NCI-H2196 treated with DMSO at 0.1 percent for 48 hours (cell line): ENCODE results near the gene FAM76A.

Experiments
- DNase-seq: peaks from one replicate; lab custom pipeline; 2025; ENCODE audit not compliant: unreplicated experiment; lab: John Stamatoyannopoulos, UW

The FAM76A gene

GRCh38 chr1:27719286-27720251 lies 6.2 kb upstream of the FAM76A start:
- no peak for DNase-seq

DNA sequence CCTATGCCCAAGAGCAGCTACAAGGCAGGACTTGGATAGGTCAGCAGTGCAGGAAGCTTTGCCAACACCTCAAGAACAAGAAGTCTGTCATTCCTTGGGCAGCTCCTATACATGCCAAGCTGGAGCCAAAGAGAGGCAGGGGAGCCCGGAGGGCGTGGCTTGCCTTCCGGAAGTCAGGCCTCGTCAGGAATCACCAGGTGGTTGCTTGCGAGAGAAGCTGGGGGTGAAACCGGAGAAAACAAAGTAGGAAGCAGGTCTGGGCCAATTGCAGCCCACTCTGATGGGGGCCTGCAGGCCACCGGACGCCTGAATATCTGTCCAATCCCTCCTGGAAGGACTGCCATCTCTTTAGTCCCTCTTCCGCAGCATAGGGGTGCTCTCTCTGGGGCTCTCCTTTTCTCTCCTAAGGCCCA lies 794 bp upstream of the FAM76A start:
- DNase-seq: peak; percentile 81

GRCh38 chr1:27726173-27727044 lies 648 bp downstream of the FAM76A start:
- no peak for DNase-seq

GRCh38 chr1:27727126-27727525 lies 1.4 kb downstream of the FAM76A start:
- no peak for DNase-seq

DNA sequence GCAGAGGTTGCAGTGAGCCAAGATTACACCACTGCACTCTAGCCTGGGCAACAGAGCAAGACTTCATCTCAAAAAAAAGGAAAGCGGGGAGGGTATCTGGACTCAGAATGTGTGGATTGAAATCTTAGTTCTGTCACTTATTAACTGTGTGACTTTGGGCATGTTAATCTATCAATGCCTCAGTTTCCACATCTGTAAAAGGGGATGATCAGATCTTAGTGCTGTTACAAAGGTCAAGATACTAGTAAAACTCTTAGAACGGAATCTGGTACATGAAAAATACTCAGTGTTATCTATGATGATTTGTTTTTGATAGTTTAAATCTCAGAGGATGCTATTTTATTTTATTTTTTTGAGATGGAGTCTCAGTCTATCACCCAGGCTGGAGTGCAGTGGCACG lies 10.5 kb downstream of the FAM76A start:
- DNase-seq: no peak

DNA sequence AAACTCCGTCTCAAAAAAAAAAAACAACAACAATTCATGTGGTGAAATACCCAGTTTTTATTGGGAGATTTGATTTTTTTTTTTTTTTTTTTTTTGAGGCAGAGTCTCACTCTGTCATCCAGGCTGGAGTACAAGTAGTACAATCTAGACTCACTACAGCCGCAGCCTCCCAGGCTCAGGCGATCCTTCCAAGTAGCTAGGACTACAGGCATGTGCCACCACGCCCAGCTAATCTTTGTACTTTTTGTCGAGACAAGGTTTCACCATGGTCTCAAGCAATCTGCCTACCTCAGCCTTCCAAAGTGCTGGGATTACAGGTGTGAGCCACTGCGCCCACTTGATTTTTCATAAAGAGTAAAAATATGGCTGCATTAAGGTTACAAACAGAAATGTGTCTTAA lies 15.4 kb downstream of the FAM76A start:
- no peak for DNase-seq

DNA sequence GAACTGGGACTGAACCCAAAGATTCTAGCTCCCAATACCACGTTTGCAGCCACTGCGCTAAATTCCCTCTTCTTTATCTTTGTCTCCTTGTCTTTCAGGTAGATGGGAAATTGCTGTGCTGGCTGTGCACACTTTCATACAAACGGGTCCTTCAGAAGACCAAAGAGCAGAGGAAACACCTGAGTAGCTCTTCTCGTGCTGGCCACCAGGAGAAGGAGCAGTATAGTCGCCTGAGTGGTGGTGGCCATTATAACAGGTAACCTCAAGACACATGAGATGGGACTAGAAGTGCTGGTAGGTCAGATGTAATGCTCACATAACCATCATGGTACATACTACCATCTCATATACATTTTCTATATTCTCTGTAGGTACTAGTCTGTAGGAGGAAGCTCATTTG lies 18.8 kb downstream of the FAM76A start:
- DNase-seq: no peak

DNA sequence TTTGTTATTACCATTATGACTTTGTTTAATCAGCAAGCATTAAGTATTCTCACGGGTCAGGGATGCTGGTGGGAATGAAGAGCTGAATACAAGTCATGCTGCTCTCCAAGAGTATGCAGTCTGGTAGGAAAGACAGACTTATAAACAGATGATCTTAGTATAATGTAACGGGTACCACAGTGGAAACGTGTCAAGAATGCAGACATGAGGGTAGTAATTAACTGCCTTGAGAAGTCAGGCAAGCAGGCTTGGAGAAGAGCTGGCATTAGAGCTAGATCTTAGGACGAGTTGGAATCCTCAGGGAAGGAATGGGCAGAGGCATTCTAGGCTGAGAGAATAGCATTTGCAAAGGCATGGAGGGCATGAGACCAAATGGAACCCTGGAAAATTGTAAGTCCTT lies 19.7 kb downstream of the FAM76A start:
- no peak for DNase-seq

DNA sequence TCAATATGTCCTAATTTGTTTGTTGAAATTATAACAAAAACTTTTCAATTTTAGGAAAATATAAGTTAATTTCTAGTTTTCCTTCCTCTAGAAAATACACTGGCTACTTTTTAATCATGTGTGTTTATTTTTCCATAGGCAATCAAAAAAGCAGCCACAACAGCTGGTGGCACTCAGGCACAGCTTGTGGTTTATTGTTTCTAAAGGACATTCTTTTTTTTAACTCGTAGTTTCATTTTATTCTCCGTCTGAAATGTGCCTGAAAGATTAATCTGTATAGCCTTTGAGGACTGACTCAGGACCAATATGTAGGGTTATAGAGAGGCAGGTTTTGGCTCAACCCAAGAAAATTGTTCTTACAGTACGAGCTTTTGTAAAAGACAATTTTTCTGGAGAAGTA lies 26.6 kb downstream of the FAM76A start:
- no peak for DNase-seq

GRCh38 chr1:27755286-27755685 lies 29.5 kb downstream of the FAM76A start:
- DNase-seq: no peak

DNA sequence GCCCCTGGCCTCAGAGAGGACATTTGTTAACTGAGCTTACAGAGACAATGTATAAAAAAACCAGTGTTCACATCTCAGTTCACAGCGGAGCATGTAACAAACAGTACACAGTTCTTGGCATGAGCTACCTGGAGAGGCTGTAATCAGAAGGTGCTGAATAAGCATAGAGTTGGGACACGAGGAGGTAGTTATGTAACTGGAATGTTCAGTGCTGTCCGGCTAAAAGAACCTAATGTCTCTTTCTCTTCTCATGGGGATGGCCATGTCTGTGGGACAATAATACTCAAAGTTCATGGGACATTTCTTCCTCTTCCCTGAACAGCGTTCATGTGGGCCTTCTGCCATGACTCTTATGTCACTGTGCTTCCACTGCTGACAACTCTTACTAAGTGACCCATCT lies 30.1 kb downstream of the FAM76A start:
- DNase-seq: no peak

- no peak for DNase-seq
These were observed 33.5 kb downstream of the FAM76A start for GRCh38 chr1:27759236-27759635.

DNA sequence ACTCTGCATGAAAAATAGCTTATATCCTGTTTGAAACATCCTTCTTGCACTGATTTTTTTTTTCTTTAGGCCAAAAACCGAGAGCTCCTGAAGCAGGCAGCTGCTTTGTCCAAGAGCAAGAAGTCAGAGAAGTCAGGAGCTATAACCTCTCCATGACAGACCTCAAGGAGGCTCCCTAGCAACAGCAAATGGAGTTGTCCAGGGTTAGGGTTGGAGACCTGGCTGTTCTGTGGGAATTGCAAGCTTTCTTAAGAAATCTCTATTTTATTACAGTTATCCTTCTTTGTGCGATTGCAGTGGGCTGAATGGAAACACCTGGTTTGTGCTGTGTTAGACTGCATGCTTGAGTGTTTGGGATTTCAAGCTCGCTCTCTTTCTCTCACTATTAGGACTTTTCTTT lies 34.7 kb downstream of the FAM76A start:
- no peak for DNase-seq

- DNase-seq: no peak
These were observed 36.3 kb downstream of the FAM76A start for GRCh38 chr1:27762033-27762432.

DNA sequence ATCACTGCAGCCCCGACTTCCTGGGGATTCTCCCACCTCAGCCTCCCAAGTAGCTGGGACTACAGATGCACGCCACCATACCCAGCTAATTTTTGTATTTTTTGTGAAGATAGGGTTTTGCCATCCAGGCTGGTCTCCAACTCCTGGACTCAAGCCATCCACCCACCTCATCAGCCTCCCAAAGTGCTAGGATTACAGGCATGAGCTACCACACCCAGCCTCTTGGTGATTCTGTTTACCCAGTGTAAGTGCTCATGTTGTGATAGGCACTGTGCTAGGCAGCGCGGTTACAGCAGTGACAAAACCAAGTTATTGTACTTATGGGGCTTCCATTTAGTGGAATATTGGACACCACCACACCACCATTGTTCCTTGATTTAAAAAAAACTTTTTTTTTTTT lies 37.6 kb downstream of the FAM76A start:
- no peak for DNase-seq

- DNase-seq: no peak
These were observed 44.6 kb downstream of the FAM76A start for GRCh38 chr1:27770293-27770830.

DNA sequence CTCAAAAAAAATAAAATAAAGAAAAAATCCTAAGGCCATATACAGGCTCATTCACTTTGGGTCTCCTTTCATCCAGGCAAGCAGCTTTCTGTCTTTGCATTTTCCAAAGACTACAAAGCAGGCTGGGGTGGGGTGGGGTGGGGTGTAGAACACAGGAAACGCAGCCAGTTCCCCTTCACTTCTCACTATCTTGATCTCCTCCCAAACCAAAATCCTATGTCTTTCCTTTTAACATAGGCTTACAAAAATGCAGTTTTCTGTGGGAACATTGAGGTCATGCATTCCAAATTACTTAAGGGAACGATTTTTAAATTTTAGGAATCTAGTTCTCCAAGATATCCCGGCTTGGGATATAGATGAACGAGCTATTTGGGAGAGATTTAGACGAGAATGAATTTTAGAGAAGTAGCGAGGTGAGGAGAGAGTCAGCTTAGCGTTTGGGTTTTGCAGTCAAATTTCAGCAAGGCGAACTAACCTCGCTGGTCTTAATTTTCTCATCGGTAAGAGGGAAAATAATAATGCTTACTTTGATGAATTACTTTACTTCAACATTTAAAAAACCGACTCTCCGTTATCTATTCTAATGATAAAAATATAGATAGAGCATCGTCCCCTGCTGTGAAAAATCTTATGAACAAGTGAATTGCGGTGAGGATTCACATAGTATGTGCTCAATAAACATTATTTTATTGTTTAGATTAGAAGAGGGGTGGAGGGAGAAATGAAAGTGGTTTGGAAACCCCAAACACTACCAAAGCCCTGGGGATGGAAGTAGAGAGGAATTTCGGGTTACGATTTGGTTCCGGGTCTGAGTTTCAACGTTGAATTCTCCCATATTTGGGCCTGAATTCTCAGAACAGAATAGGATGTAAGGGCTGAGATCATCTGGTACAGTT lies 46.5 kb downstream of the FAM76A start:
- no peak for DNase-seq

DNA sequence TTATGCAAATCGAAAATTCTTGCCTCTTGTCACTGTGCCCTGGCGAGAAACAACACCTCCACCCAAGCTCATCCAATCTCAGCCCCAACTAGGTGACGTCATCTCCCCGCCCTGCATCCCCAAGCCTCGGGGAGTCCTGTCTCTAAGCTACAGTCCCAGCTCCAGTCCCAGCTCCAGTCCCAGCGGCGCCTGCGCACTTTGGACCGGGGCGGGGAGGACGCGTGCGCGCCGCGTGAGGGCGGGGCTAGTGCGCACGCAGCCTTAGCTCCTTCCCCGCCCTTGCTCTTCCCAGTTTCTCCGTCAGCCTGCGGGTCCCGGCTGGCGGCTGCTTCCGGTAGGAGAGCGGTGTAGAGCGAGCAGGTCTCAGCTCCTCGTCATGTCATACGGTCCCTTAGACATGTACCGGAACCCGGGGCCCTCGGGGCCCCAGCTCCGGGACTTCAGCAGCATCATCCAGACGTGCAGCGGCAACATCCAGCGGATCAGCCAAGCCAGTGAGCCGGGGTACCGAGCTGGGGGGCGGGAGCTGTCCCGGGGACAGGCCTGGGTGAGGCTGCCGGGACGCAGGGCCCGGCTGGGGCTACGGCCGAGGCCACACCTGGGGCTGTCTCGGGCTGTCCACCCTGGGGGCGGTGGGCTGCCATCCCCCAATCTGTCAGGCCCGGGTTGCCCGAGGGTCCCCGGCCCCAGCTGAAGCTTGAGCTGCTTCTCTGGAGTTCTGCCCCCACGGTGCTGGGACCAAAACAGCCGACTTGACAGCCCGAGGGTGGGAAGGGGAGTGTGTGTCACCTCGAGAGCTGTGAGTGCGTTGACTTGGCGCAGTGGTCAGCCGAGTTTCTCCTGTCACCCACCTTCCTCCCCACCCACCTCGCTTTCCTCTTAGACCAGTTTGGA lies 47.4 kb downstream of the FAM76A start, which contains the start of gene STX12:
TSS of gene STX12 (plus strand) at position 288 of the 894 bp plus-strand sequence. CDS start at position 377, 89 bp downstream.
- DNase-seq: peak; percentile 97

GRCh38 chr1:27773826-27774445 lies 48.2 kb downstream of the FAM76A start:
- no peak for DNase-seq
